Fibroblast of the aortic adventitia (primary cell): ENCODE data around the gene C4orf51. TPM values are rescaled to one million over a fixed set of nuclear protein-coding genes. Genes with fewer than 3 reads are reported as not detected.

Experiments
- DNase-seq: peaks from one replicate; pipeline ENCODE4 v3.0.0-alpha.2; 2010; ENCODE audit warnings: low read depth
- H3K4me3 ChIP-seq: 2 replicates; pipeline ENCODE4 v1.5.1; 2011; ENCODE audit warnings: low read depth, mild to moderate bottlenecking, control low read depth, low read length, moderate library complexity
- CTCF ChIP-seq: IDR thresholded peaks from 2 replicates; pipeline ENCODE4 v1.5.1; 2011; ENCODE audit warnings: mild to moderate bottlenecking, low read length, control low read depth, inconsistent platforms; ENCODE audit not compliant: insufficient read depth
- total RNA-seq: library from RNA; depleted of rRNA; stranded (reverse); fragments of >200 nt; gene quantifications from 2 replicates; pipeline ENCODE4 v1.2.3, GENCODE V29; 2012; ENCODE audit warnings: low replicate concordance

The C4orf51 gene
- total RNA-seq, 1 donor, result not detected

GRCh38 chr4:145703850-145704497 lies 24.0 kb downstream of the C4orf51 start:
- TF ChIP-seq CTCF, result no peak
- DNase-seq, result no peak

GRCh38 chr4:145709336-145709735 lies 29.4 kb downstream of the C4orf51 start:
- no peak for DNase-seq
- no peak overlapping the region for H3K4me3 ChIP-seq
- TF ChIP-seq CTCF, result no peak

More at GRCh38 chr4:145703850-145704497, 24.0 kb downstream of the C4orf51 start:
- no peak overlapping the region for H3K4me3 ChIP-seq

- DNase-seq, result peak; percentile 88
- no peak for TF ChIP-seq CTCF
- no peak overlapping the region for H3K4me3 ChIP-seq
These were observed 29.9 kb downstream of the C4orf51 start for GRCh38 chr4:145709843-145710242.

GRCh38 chr4:145716200-145716599 lies 36.3 kb downstream of the C4orf51 start:
- DNase-seq, result peak; percentile 48
- TF ChIP-seq CTCF, result no peak

GRCh38 chr4:145716661-145717200 lies 36.8 kb downstream of the C4orf51 start:
- no peak for DNase-seq

More at GRCh38 chr4:145716200-145716599, 36.3 kb downstream of the C4orf51 start:
- no peak overlapping the region for H3K4me3 ChIP-seq

GRCh38 chr4:145719752-145720624 lies 40.0 kb downstream of the C4orf51 start:
- TF ChIP-seq CTCF, result no peak
- no peak overlapping the region for H3K4me3 ChIP-seq
- DNase-seq, result no peak

More at GRCh38 chr4:145716661-145717200, 36.8 kb downstream of the C4orf51 start:
- no peak overlapping the region for H3K4me3 ChIP-seq
- TF ChIP-seq CTCF, result no peak
